IMR-90 (cell line): ENCODE data around the gene OR6K3. TPM values are rescaled to one million over a fixed set of nuclear protein-coding genes. Genes with fewer than 3 reads are reported as not detected.

Experiments used
- ATAC-seq: fragments of 200-7000 bp; cut with Tn5 transposase; 2 replicates; pipeline ENCODE4 v1.9.1; 2020; ENCODE audit warnings: low read depth, mild to moderate bottlenecking, moderate library complexity
- BruUV-seq: library from RNA; stranded (reverse); fragments of 400-500 nt; replicated peaks from 2 replicates; lab custom pipeline; 2021; lab: Mats Ljungman, UMichigan
- CTCF ChIA-PET: fragments of 300-600 bp; formaldehyde crosslinking; extraction: SDS; loops from one replicate; lab custom pipeline; 2021; ENCODE audit warnings: antibody characterized with exemption; lab: Yijun Ruan, JAX
- POLR2A ChIA-PET: fragments of 300-600 bp; sonication (Branson Sonifier 250); formaldehyde crosslinking; loops from one replicate; lab custom pipeline; 2022; ENCODE audit warnings: antibody characterized with exemption; ENCODE audit not compliant: unreplicated experiment; lab: Charles Lee
- DNase-seq: peaks from one replicate; pipeline ENCODE4 v3.0.0; 2013
- H2AFZ ChIP-seq: replicated peaks from 2 replicates; pipeline ENCODE3; 2013; ENCODE audit warnings: low read length, mild to moderate bottlenecking; ENCODE audit not compliant: poor library complexity
- H2AK5ac ChIP-seq: 2 replicates; pipeline ENCODE4 v1.6.1; 2013; ENCODE audit warnings: low read depth, low read length, inconsistent platforms
- H2AK9ac ChIP-seq: replicated peaks from 2 replicates; pipeline ENCODE3; 2013; ENCODE audit warnings: mild to moderate bottlenecking, low read depth, low read length, moderate library complexity; ENCODE audit not compliant: poor library complexity
- H2BK120ac ChIP-seq: 2 replicates; pipeline ENCODE4 v1.6.1; 2013; ENCODE audit warnings: low read depth, low read length, inconsistent platforms
- H2BK15ac ChIP-seq: 3 replicates; pipeline ENCODE4 v1.6.1; 2013; ENCODE audit warnings: low read depth, low read length, inconsistent platforms
- H2BK20ac ChIP-seq: 2 replicates; pipeline ENCODE4 v1.6.1; 2013; ENCODE audit warnings: low read depth, mild to moderate bottlenecking, inconsistent platforms, low read length, moderate library complexity
- H2BK5ac ChIP-seq: 2 replicates; pipeline ENCODE4 v1.6.1; 2013; ENCODE audit warnings: mild to moderate bottlenecking, low read depth, low read length, inconsistent platforms; ENCODE audit not compliant: poor library complexity, severe bottlenecking
- H3K14ac ChIP-seq: replicated peaks from 2 replicates; pipeline ENCODE4 v1.6.1; 2013; ENCODE audit warnings: low read depth, low read length, inconsistent platforms
- H3K18ac ChIP-seq: 2 replicates; pipeline ENCODE4 v1.6.1; 2013; ENCODE audit warnings: low read depth, low read length, control low read depth
- H3K23ac ChIP-seq: 2 replicates; pipeline ENCODE4 v1.6.1; 2013; ENCODE audit warnings: low read depth, low read length, inconsistent platforms
- H3K27ac ChIP-seq: 2 replicates; pipeline ENCODE4 v1.5.1; 2013; ENCODE audit warnings: mild to moderate bottlenecking, control low read depth, low read length; ENCODE audit not compliant: insufficient read depth
- H3K27me3 ChIP-seq: 2 replicates; pipeline ENCODE4 v1.6.1; 2013; ENCODE audit warnings: low read length; ENCODE audit not compliant: control insufficient read depth, insufficient read depth
- H3K36me3 ChIP-seq: 2 replicates; pipeline ENCODE4 v1.6.1; 2013; ENCODE audit warnings: low read length, mixed read lengths; ENCODE audit not compliant: control insufficient read depth, insufficient read depth
- H3K4ac ChIP-seq: 2 replicates; pipeline ENCODE4 v1.6.1; 2013; ENCODE audit warnings: low read depth, low read length, inconsistent platforms
- H3K4me1 ChIP-seq: 2 replicates; pipeline ENCODE4 v1.6.1; 2013; ENCODE audit warnings: low read length, mixed read lengths; ENCODE audit not compliant: control insufficient read depth, insufficient read depth
- H3K4me2 ChIP-seq: 2 replicates; pipeline ENCODE4 v1.6.1; 2013; ENCODE audit warnings: low read depth, mild to moderate bottlenecking, control low read depth, low read length, moderate library complexity
- H3K4me3 ChIP-seq: 2 replicates; pipeline ENCODE4 v1.5.1; 2013; ENCODE audit warnings: low read depth, mild to moderate bottlenecking, control low read depth, low read length, moderate library complexity; ENCODE audit not compliant: insufficient read depth
- H3K56ac ChIP-seq: 2 replicates; pipeline ENCODE4 v1.6.1; 2013; ENCODE audit warnings: low read length, inconsistent platforms; ENCODE audit not compliant: insufficient read depth; ENCODE audit errors: extremely low read depth
- H3K79me1 ChIP-seq, 2 experiments: 2 replicates each; pipeline ENCODE4 v1.6.1; 2013; ENCODE audit warnings: low read length in 2 of 2, inconsistent platforms in 1 of 2, low read depth in 1 of 2
- H3K9ac ChIP-seq: 2 replicates; pipeline ENCODE4 v1.6.1; 2013; ENCODE audit warnings: low read depth, low read length, control low read depth
- H3K9me1 ChIP-seq: 2 replicates; pipeline ENCODE4 v1.6.1; 2013; ENCODE audit warnings: low read length, inconsistent platforms; ENCODE audit not compliant: insufficient read depth
- H3K9me3 ChIP-seq: 2 replicates; pipeline ENCODE4 v1.6.1; 2013; ENCODE audit warnings: low read length; ENCODE audit not compliant: control insufficient read depth, insufficient read depth
- H4K20me1 ChIP-seq: 2 replicates; pipeline ENCODE4 v1.6.1; 2013; ENCODE audit warnings: low read length, inconsistent platforms; ENCODE audit not compliant: insufficient read depth
- H4K5ac ChIP-seq: 2 replicates; pipeline ENCODE4 v1.6.1; 2013; ENCODE audit warnings: mild to moderate bottlenecking, low read depth, low read length, control low read depth
- H4K8ac ChIP-seq, 2 experiments: 2 replicates each; pipeline ENCODE4 v1.6.1; 2013; ENCODE audit warnings: low read depth in 2 of 2, low read length in 2 of 2, control low read depth in 1 of 2, inconsistent platforms in 1 of 2
- H4K91ac ChIP-seq: 2 replicates; pipeline ENCODE4 v1.6.1; 2013; ENCODE audit warnings: low read depth, low read length, inconsistent platforms; ENCODE audit not compliant: insufficient read depth
- BHLHE40 ChIP-seq: fragments of 150-350 bp; IDR thresholded peaks from 2 replicates; pipeline ENCODE4 v1.6.1; 2016; ENCODE audit warnings: mild to moderate bottlenecking, low read depth, low read length
- CEBPB ChIP-seq: IDR thresholded peaks from 2 replicates; pipeline ENCODE4 v1.6.1; 2012; ENCODE audit warnings: low read depth, low read length, improper control_type of control experiment
- MAFK ChIP-seq: IDR thresholded peaks from 2 replicates; pipeline ENCODE4 v1.6.1; 2012; ENCODE audit warnings: low read depth, low read length, improper control_type of control experiment
- RCOR1 ChIP-seq: IDR thresholded peaks from 2 replicates; pipeline ENCODE4 v1.6.1; 2012; ENCODE audit warnings: mild to moderate bottlenecking, low read length, improper control_type of control experiment; ENCODE audit not compliant: insufficient replicate concordance
- SMC3 ChIP-seq: fragments of 150-350 bp; IDR thresholded peaks from 2 replicates; pipeline ENCODE4 v1.6.1; 2016; ENCODE audit warnings: low read depth, mild to moderate bottlenecking, antibody characterized with exemption, low read length, moderate library complexity
- WGBS, 2 experiments: methylation state at CpG; one replicate each; pipeline versions ENCODE4 v1.1.5 to v1.1.7; 2013; ENCODE audit warnings: missing lambda C conversion rate in 2 of 2; ENCODE audit not compliant: insufficient read length in 1 of 2; ENCODE audit errors: extremely low coverage in 2 of 2; 5-methylcytosine and 5-hydroxymethylcytosine counted together
- dilution Hi-C: fragments of 300-500 bp; cut with HindIII; formaldehyde crosslinking; loops from one replicate; pipeline ENCODE4 v1.14.3; 2018; ENCODE audit warnings: low sequenced_read_pairs; ENCODE audit not compliant: unreplicated experiment
- in situ Hi-C: fragments of 300-500 bp; cut with MboI; formaldehyde crosslinking; loops from 3 replicates; pipeline ENCODE4 v1.14.3; 2019; ENCODE audit warnings: low sequenced_read_pairs, inconsistent platforms, mixed read lengths
- intact Hi-C: fragments of 100-400 bp; cut with micrococcal nuclease; formaldehyde crosslinking; loops from 2 replicates; pipeline ENCODE4 v1.10.0; 2022
- polyA plus RNA-seq, 3 experiments: library from polyadenylated mRNA; depleted of rRNA; stranded (reverse); fragments of >200 nt; gene quantifications; 2 replicates each; pipeline ENCODE4 v1.2.3, GENCODE V29; 2012; ENCODE audit warnings: low replicate concordance in 1 of 3
- total RNA-seq: library from RNA; depleted of rRNA; stranded (reverse); fragments of >200 nt; gene quantifications from 2 replicates; pipeline ENCODE4 v1.2.3, GENCODE V29; 2012
- TF ChIP-seq, protein P1 (sequence below): fragments of 150-350 bp; IDR thresholded peaks from 2 replicates; pipeline ENCODE4 v1.6.1; 2017; ENCODE audit warnings: mild to moderate bottlenecking, antibody characterized with exemption, low read length, low read depth
- TF ChIP-seq, protein P2 (sequence below): conservative IDR thresholded peaks from 2 replicates; pipeline ENCODE4 v1.5.1; 2012; ENCODE audit warnings: mild to moderate bottlenecking, low read depth, low read length, improper control_type of control experiment

OR6K3 gene
- total and polyA plus RNA-seq, 2 of the 4 experiments (the other 2 are of a cell fraction): not detected

DNA sequence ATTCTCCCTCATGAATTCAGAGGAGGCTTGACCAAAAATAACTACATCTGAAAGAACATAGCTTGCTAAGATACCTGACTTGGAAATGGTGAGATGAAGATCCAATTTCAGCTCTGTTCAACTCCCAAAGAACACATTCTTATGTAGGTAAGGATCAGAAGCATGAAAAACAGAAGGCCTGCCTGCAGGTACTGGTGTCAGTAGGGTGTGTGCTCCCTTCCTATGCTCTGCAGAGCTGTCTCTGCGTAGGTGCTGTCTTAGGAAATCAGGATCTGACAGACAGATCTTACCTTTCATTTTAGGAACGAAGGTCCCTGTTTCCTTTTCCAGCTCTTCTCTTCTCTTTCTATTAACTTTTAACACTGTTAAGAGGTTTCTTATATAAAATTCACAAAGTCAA is 14.4 kb downstream of the OR6K3 start:
- Histone ChIP-seq H3K36me3 (no peaks in the 10 kb centered on the region), H3K23ac (no peak overlapping the region), H3K9me3 (no peaks in the 10 kb centered on the region), H2AK5ac (no peak overlapping the region), H2AK9ac (no peak overlapping the region), H3K27ac (no peak overlapping the region), H3K4me3 (no peak overlapping the region), H3K18ac (no peak overlapping the region), H4K20me1 (no peaks in the 10 kb centered on the region), H3K14ac (no peak overlapping the region), H2AFZ (no peak overlapping the region), H3K27me3 (no peaks in the 10 kb centered on the region), H3K4ac (no peak overlapping the region), H2BK5ac (no peak overlapping the region), H4K91ac (no peak overlapping the region), H3K4me1 (no peaks in the 10 kb centered on the region), H2BK20ac (no peak overlapping the region), H3K9ac (no peak overlapping the region), H3K9me1 (no peaks in the 10 kb centered on the region), H3K4me2 (no peak overlapping the region), H2BK15ac (no peak overlapping the region), H4K5ac (no peak overlapping the region), H3K56ac (no peak overlapping the region), H3K79me1 (no peaks in the 10 kb centered on the region), H4K8ac (no peak overlapping the region), H2BK120ac (no peak overlapping the region)
- ATAC-seq (no peak), DNase-seq (no peak)
- dilution Hi-C loops (no loop called here), in situ Hi-C loops (no loop called here), intact Hi-C loops (no loop called here)
- CTCF ChIA-PET: no interaction called here
- POLR2A ChIA-PET: no interaction called here
- no CpG with 5 or more reads among the region's 2 CpGs for WGBS, 2 experiments
- BruUV-seq: no TSS peak
- TF ChIP-seq, protein P1, sequence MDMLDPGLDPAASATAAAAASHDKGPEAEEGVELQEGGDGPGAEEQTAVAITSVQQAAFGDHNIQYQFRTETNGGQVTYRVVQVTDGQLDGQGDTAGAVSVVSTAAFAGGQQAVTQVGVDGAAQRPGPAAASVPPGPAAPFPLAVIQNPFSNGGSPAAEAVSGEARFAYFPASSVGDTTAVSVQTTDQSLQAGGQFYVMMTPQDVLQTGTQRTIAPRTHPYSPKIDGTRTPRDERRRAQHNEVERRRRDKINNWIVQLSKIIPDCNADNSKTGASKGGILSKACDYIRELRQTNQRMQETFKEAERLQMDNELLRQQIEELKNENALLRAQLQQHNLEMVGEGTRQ: no peak
- TF ChIP-seq BHLHE40 (no peak), CEBPB (no peak), MAFK (no peak), RCOR1 (no peak), SMC3 (no peak)
- TF ChIP-seq, protein P2, sequence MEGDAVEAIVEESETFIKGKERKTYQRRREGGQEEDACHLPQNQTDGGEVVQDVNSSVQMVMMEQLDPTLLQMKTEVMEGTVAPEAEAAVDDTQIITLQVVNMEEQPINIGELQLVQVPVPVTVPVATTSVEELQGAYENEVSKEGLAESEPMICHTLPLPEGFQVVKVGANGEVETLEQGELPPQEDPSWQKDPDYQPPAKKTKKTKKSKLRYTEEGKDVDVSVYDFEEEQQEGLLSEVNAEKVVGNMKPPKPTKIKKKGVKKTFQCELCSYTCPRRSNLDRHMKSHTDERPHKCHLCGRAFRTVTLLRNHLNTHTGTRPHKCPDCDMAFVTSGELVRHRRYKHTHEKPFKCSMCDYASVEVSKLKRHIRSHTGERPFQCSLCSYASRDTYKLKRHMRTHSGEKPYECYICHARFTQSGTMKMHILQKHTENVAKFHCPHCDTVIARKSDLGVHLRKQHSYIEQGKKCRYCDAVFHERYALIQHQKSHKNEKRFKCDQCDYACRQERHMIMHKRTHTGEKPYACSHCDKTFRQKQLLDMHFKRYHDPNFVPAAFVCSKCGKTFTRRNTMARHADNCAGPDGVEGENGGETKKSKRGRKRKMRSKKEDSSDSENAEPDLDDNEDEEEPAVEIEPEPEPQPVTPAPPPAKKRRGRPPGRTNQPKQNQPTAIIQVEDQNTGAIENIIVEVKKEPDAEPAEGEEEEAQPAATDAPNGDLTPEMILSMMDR: no peak
